Dendritic cell treated with granulocyte-macrophage colony-stimulating factor and Interleukin-4, amounts not matched to agents 40 ng/mL and 50 ng/mL, for 4 days (primary cell): ENCODE measurements around the gene RAD51B.

Experiments
- H3K27ac Mint-ChIP-seq: one replicate; pipeline ENCODE4 v1.8.0; 2022; ENCODE audit warnings: mild to moderate bottlenecking, mixed read lengths
- H3K27me3 Mint-ChIP-seq: one replicate; pipeline ENCODE4 v1.8.0; 2022; ENCODE audit warnings: mild to moderate bottlenecking, mixed read lengths
- H3K36me3 Mint-ChIP-seq: one replicate; pipeline ENCODE4 v1.8.0; 2022; ENCODE audit warnings: low read depth, mixed read lengths
- H3K4me1 Mint-ChIP-seq: one replicate; pipeline ENCODE4 v1.8.0; 2022; ENCODE audit warnings: low read depth, mixed read lengths
- H3K4me3 Mint-ChIP-seq: one replicate; pipeline ENCODE4 v1.8.0; 2022; ENCODE audit warnings: mild to moderate bottlenecking, moderate library complexity, mixed read lengths
- H3K9me3 Mint-ChIP-seq: one replicate; pipeline ENCODE4 v1.8.0; 2022; ENCODE audit warnings: mixed read lengths
- intact Hi-C: fragments of 100-400 bp; cut with micrococcal nuclease; formaldehyde crosslinking; loops from one replicate; pipeline ENCODE4 v1.15.0; 2022

RAD51B gene

DNA sequence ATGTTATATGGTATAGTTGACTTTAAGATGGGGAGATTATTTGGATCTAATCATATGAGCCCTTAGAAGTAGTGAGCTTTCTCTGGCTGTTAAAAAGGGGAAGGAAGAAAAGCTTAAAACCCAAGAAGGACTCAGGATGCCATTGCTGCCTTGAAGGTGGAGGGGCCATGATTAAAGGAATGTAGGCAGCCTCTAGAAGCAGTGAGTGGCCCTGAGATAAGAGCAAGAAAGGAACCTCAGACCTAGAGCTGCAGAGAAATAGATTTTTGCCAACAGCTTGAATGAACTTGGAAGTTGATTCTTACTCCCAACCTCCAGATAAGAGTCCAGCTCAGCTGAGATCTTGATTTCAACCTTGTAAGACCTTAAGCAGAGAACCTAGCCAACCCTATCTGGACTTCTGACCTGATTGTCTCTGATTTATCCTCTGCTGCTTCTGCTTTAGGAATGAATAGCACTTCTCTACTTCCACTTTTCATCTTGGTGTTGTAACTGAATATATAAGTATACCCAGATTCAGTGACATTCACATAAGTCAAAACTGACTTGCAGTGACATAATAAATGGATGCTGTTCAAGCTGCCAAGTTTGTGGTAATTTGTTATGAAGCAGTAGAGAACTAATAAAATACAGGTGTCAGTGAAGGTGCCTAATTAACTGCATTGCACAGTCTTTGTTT is 33.5 kb downstream of the RAD51B start:
- peak overlapping the region; percentile 48 for H3K4me3 Mint-ChIP-seq
- H3K4me1 Mint-ChIP-seq, result peaks cover 50% of the 10 kb centered on the region

DNA sequence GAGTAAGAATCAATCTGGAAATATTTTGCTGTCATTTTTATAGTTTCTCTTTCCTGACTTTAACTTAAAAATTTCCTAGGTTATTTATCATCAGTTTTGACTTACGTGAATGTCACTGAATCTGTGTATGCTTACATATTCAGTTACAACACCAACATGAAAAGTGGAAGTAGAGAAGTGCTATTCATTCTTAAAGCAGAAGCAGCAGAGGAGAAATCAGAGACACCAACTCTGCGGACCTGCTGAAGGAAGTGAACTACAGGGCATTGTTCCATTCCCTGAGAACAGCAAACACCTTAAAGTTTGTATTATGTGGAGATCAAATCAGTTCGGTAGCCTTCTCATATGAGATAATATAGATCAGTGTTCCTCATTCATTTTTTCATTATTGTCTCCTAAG is 34.1 kb downstream of the RAD51B start:
- no peaks in the 10 kb centered on the region for H3K27me3 Mint-ChIP-seq
- peaks cover 56% of the 10 kb centered on the region for H3K4me1 Mint-ChIP-seq
- intact Hi-C loops, result no loop called here
- peaks cover 2% of the 10 kb centered on the region for H3K9me3 Mint-ChIP-seq
- H3K27ac Mint-ChIP-seq, result peak overlapping the region; percentile 88
- no peaks in the 10 kb centered on the region for H3K36me3 Mint-ChIP-seq
- H3K4me3 Mint-ChIP-seq, result peak overlapping the region; percentile 48

More for the DNA sequence above, 33.5 kb downstream of the RAD51B start:
- intact Hi-C loops, result no loop called here
- peak overlapping the region; percentile 88 for H3K27ac Mint-ChIP-seq
- no peaks in the 10 kb centered on the region for H3K36me3 Mint-ChIP-seq
- no peaks in the 10 kb centered on the region for H3K27me3 Mint-ChIP-seq
- peaks cover 9% of the 10 kb centered on the region for H3K9me3 Mint-ChIP-seq

DNA sequence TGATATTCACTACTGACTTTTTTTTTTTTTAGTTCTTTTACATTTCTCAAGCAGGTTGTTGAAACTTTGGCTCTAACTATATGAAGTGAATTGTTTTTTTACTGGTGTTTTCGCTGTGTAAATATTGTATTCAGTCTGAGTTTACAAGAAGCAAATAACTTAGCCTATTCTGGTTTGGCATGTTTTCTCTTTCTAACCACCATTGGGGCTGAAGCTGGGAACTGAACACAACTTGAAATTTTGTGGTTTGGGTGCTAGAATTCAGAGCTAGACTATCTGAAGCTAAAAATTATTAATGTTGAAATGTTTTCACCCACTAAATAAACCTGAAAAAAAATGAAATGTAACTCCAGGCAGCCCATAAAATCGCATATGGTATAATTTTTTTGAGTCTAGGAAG is 37.2 kb downstream of the RAD51B start:
- H3K4me3 Mint-ChIP-seq, result no peak overlapping the region
- H3K27me3 Mint-ChIP-seq, result no peaks in the 10 kb centered on the region
- H3K36me3 Mint-ChIP-seq, result no peaks in the 10 kb centered on the region
- H3K27ac Mint-ChIP-seq, result no peak overlapping the region
- peaks cover 34% of the 10 kb centered on the region for H3K4me1 Mint-ChIP-seq
- H3K9me3 Mint-ChIP-seq, result no peaks in the 10 kb centered on the region
- intact Hi-C loops, result no loop called here

DNA sequence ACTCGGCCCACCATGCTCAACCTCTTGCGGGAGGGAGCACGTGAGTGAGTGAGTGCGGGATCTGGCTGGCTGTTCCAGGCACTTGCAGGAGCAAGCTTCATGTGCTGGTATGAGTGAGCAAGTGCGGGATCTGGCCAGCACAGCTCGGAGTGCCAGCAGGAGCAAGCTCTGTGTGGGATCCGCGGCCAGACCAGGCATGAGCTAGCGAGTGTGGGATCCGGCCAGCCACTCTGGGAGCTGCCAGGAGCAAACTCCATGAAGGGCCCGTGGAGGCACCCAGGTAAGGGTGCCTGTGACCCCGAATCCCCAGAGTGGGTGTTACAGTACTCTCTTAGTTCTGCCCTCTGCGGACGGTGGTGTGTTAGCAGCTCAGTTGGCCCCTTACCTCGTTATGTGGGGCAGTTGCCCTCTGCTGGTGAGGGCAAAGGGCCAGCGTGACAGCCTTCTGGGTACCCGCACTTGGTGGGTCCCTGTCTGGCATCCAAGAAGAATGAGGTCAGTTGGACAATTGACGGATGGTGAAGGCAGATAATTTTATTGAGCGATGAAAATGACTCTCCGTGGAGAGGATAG is 38.3 kb downstream of the RAD51B start:
- intact Hi-C loops, result no loop called here
- Mint-ChIP-seq H3K27ac (peak overlapping the region; percentile 14), H3K4me1 (peaks cover 24% of the 10 kb centered on the region), H3K9me3 (no peaks in the 10 kb centered on the region), H3K4me3 (no peak overlapping the region), H3K36me3 (no peaks in the 10 kb centered on the region), H3K27me3 (no peaks in the 10 kb centered on the region)

DNA sequence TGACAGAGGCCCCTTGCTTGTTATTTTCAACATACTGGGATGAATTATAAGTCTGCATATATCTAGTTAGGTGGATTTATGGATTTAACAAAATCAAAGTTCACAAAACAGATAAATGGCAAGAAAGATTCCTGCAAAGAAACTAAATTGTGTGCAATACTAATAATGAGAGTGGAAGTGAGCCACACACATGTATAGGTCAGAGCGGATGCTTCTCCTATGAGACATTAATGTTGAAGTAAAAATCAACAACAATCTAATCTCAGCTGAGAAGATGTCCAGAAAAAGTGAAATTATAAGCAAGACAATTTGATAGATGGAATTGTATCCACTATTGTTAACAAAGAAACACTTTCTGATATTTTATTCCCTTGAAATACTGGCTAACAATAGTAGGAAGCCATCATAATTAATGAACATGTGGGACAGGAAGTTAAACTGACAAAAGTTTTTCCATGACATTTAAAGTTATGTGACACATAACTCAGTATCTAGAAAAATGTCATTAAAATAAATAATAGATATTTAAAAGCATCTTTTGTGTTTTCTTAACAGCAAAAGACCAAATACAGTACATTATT is 39.7 kb downstream of the RAD51B start:
- Mint-ChIP-seq H3K4me3 (no peak overlapping the region), H3K27ac (no peak overlapping the region), H3K9me3 (no peaks in the 10 kb centered on the region), H3K36me3 (no peaks in the 10 kb centered on the region), H3K27me3 (no peaks in the 10 kb centered on the region), H3K4me1 (peaks cover 12% of the 10 kb centered on the region)
- intact Hi-C loops, result no loop called here

DNA sequence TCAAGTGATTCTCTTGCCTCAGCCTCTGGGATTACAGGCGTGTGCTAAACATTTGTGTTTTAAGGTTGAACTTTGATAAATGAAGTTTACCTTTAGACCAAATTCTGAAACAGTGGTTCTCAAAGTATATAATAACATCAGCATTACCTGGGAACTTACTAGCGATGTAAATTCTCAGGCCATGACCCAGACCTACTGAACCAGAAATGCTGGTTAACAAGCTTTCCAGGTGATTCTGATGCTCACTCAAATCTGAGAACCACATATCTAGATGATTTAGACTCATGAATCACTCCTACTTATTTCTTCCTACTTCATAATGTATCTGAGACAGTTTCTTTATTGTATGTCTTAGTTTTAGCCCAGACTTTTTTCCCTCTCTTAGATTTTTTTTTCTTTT is 43.6 kb downstream of the RAD51B start:
- Mint-ChIP-seq H3K36me3 (peaks cover 7% of the 10 kb centered on the region), H3K27ac (no peak overlapping the region), H3K9me3 (no peaks in the 10 kb centered on the region), H3K4me3 (no peak overlapping the region), H3K4me1 (peaks cover 5% of the 10 kb centered on the region), H3K27me3 (no peaks in the 10 kb centered on the region)
- intact Hi-C loops, result no loop called here

DNA sequence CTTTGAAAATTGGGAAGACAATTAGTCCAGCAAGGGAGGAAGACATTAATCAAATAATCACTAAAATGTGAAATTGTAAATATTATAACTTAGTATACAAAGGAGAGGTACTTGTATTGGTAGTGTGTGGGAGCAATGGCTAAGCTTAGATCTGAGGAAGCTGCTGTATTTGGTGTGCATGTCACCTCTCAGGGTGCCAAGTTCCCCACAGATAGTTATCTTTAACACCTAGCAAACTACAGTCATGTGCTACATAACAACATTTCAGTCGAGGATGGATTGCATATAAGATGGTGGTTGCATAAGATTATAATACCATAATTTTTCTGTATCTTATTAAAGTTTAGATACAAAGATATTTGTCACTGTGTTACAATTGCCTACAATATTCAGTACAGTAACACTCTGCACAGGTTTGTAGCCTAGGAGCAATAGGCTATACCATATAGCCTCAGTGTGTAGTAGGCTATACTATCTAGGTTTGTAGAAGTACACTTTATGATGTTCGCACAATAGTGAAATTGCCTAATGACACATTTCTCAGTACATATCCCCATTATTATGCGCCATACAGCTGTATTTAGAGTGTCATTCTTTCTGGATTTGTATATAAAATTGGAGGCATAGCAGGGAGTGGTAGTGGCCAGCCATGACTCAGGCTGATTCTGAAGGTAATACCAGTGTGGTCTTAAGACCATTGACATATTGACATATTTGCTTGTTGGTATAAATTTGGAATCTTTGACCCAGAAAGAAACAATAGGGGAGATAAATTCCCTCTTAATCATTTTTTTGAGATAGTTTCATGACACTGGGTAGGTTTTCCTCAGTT is 55.8 kb downstream of the RAD51B start:
- intact Hi-C loops, result no loop called here
- H3K36me3 Mint-ChIP-seq, result no peaks in the 10 kb centered on the region

DNA sequence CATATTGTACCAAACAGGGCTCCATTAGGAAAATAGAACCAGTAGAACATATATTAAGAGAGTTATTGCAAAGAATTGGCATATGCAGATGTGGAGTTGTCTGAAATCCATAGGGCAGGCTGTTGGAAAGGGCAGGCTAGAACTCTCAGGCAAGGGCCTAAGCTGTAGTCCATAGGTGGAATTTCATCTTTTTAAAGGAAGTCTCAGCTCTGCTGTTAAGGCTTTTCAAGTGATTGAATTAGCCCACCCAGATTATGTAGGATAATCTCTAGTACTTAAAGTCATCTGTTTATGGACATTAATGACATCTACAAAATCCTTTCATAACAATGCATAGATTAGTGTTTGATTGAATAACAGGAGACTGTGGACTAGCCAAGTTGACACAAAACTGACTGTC is 59.4 kb downstream of the RAD51B start:
- no peaks in the 10 kb centered on the region for H3K36me3 Mint-ChIP-seq
- intact Hi-C loops, result no loop called here
- H3K27ac Mint-ChIP-seq, result no peak overlapping the region
- H3K9me3 Mint-ChIP-seq, result no peaks in the 10 kb centered on the region
- H3K27me3 Mint-ChIP-seq, result no peaks in the 10 kb centered on the region
- H3K4me1 Mint-ChIP-seq, result peaks cover 26% of the 10 kb centered on the region
- no peak overlapping the region for H3K4me3 Mint-ChIP-seq

More for the DNA sequence above, 55.8 kb downstream of the RAD51B start:
- no peaks in the 10 kb centered on the region for H3K4me1 Mint-ChIP-seq
- H3K27me3 Mint-ChIP-seq, result no peaks in the 10 kb centered on the region
- no peak overlapping the region for H3K4me3 Mint-ChIP-seq
- no peaks in the 10 kb centered on the region for H3K9me3 Mint-ChIP-seq
- no peak overlapping the region for H3K27ac Mint-ChIP-seq

DNA sequence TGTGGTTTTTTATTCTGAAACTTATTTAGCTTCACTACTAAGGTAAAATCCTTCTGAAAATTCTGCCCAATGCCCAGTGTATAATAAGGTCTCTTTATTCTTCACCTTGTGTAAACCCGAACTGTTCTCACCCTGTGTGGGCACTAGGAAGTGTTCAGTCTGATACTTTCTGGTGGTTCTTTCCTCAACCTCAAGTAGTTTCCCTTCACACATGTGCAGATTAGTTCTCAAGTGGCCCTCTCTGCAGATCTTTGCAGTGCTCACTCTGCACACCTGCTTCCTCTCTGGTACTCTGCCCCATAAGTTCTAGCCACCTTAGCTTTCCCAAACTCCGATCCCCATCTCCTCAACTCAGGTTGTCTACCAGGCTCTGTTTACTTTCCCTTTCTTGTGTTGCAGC is 61.6 kb downstream of the RAD51B start:
- intact Hi-C loops, result loop anchor here (5.0 kb wide), 1 partner anchor 44 kb away; no protein-coding TSS in a partner anchor
- no peak overlapping the region for H3K27ac Mint-ChIP-seq

DNA sequence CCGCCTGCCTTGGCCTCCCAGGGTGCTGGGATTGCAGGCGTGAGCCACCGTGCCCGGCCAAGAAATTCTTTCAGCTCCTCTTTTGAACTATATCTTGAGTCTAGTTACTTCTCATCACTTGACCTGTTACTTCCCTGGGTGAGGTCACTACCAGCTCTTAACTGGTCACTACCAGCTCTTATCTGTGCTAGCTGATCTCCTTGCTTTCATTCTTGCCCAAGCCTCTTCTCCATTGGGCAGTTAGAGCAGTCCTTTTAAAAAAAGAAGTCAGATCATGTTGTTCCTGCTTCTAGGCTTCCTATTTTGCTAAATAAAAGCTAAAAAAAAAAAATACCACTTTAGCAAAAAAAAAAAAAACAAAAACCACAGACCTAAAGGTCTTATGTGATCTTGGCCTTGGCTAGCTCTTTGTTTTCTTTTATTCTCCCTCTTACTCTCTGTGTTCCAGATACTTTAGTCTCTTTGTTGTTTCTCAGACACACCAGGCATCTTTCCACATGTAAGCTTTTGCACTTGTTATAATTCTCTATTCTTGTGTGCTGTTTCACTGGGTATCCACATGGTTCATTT is 63.5 kb downstream of the RAD51B start:
- Mint-ChIP-seq H3K4me1 (peaks cover 38% of the 10 kb centered on the region), H3K4me3 (peak overlapping the region; percentile 51), H3K27ac (peak overlapping the region; percentile 85), H3K9me3 (no peaks in the 10 kb centered on the region), H3K27me3 (no peaks in the 10 kb centered on the region), H3K36me3 (no peaks in the 10 kb centered on the region)
- intact Hi-C loops, result loop anchor here (5.0 kb wide), 1 partner anchor 46 kb away; no protein-coding TSS in a partner anchor

More for the DNA sequence above, 61.6 kb downstream of the RAD51B start:
- Mint-ChIP-seq H3K27me3 (no peaks in the 10 kb centered on the region), H3K4me3 (no peak overlapping the region), H3K4me1 (peaks cover 33% of the 10 kb centered on the region), H3K36me3 (no peaks in the 10 kb centered on the region), H3K9me3 (no peaks in the 10 kb centered on the region)

DNA sequence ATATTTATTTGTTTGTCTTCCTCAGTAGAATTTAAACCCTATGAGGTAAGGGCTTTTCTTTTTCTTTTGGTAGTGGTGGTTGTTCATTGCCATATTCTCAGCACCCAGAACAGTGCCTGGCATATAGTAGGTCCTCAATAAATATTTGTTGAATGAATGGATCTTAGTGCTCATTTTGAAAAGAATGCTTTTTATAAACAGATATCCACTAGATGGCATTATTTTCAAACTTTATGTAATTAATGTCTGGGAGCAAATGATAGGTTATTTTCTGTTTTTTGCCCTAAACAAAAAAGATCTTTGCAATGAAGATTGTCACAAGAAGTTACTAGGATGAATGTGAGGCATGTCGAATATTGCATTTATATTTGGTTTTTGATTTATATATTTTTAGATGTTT is 64.1 kb downstream of the RAD51B start:
- H3K4me1 Mint-ChIP-seq, result peaks cover 38% of the 10 kb centered on the region
- intact Hi-C loops, result loop anchor here (5.0 kb wide), 1 partner anchor 46 kb away; no protein-coding TSS in a partner anchor
- H3K4me3 Mint-ChIP-seq, result no peak overlapping the region
- H3K36me3 Mint-ChIP-seq, result no peaks in the 10 kb centered on the region
- H3K9me3 Mint-ChIP-seq, result no peaks in the 10 kb centered on the region
- H3K27me3 Mint-ChIP-seq, result no peaks in the 10 kb centered on the region
- peak overlapping the region; percentile 85 for H3K27ac Mint-ChIP-seq

DNA sequence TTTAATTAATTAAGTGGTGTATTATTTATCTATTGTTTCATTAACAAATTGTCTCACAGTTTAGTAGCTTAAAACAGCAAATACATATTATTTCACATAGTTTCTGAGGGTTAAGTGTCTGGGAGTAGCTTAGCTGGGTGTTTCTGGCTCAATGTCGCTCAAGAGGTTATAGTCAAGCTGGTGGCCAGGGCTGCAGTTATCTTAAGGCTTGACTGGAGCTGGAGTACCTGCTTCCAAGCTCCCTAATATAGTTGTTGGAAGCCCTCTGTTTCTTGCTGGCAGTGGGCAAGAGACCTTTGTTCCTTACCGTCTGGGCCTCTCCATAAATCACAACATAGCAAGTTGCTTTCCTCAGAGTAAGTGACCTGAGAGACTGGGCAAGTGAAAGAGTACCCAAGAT is 66.6 kb downstream of the RAD51B start:
- intact Hi-C loops, result no loop called here
- no peak overlapping the region for H3K27ac Mint-ChIP-seq

DNA sequence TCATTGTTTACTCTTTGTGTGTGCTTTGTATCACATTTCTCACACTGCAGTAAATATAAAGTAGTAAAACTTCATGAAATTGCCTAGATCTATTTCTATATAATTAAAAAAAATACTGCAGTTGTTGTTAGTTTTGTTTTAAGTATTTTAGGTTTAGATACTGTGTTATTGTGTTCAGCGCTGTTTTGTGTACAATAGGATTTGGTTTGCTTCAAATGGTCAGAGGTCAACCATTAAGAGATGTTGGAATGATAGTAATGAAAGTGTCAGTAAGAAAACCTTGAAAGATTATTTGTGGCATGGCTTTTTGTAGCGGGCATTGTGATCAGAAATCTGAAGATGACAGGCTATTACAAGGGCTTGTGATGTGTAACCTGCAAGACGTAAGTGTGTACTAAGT is 67.9 kb downstream of the RAD51B start:
- H3K27me3 Mint-ChIP-seq, result no peaks in the 10 kb centered on the region
- no peaks in the 10 kb centered on the region for H3K9me3 Mint-ChIP-seq
- no peak overlapping the region for H3K27ac Mint-ChIP-seq
- H3K4me1 Mint-ChIP-seq, result peaks cover 23% of the 10 kb centered on the region
- intact Hi-C loops, result no loop called here
- H3K4me3 Mint-ChIP-seq, result no peak overlapping the region
- H3K36me3 Mint-ChIP-seq, result no peaks in the 10 kb centered on the region

More for the DNA sequence above, 66.6 kb downstream of the RAD51B start:
- Mint-ChIP-seq H3K9me3 (no peaks in the 10 kb centered on the region), H3K4me3 (no peak overlapping the region), H3K4me1 (peaks cover 36% of the 10 kb centered on the region), H3K36me3 (no peaks in the 10 kb centered on the region), H3K27me3 (no peaks in the 10 kb centered on the region)
